Neural progenitor cell (in vitro differentiated cells): ENCODE results near the gene GADL1. TPM values are rescaled to one million over a fixed set of nuclear protein-coding genes. Genes with fewer than 3 reads are reported as not detected.

Experiments
- DNase-seq: peaks from one replicate; pipeline ENCODE4 v3.0.0-alpha.2; 2016; ENCODE audit warnings: low spot score
- H2AFZ ChIP-seq: fragments of 200-600 bp; sonication (generic); replicated peaks from 2 replicates; pipeline ENCODE4 v1.6.1; 2016; ENCODE audit warnings: antibody characterized with exemption
- H3F3A ChIP-seq: fragments of 200-600 bp; sonication (generic); 2 replicates; pipeline ENCODE4 v1.6.1; 2016; ENCODE audit warnings: antibody characterized with exemption, low read depth
- H3K27ac ChIP-seq: fragments of 200-600 bp; sonication (generic); 2 replicates; pipeline ENCODE4 v1.5.1; 2016; ENCODE audit warnings: mild to moderate bottlenecking
- H3K27me3 ChIP-seq: fragments of 200-600 bp; sonication (generic); 2 replicates; pipeline ENCODE4 v1.6.1; 2016; ENCODE audit warnings: mild to moderate bottlenecking, moderate library complexity
- H3K36me3 ChIP-seq: fragments of 200-600 bp; sonication (generic); 2 replicates; pipeline ENCODE4 v1.5.1; 2016
- H3K4me1 ChIP-seq: fragments of 200-600 bp; sonication (generic); 2 replicates; pipeline ENCODE4 v1.6.1; 2016; ENCODE audit warnings: mixed run types
- H3K4me2 ChIP-seq: fragments of 200-600 bp; sonication (generic); 2 replicates; pipeline ENCODE4 v1.6.1; 2016
- H3K4me3 ChIP-seq: fragments of 200-600 bp; sonication (generic); 2 replicates; pipeline ENCODE4 v1.5.1; 2016
- H3K79me2 ChIP-seq: fragments of 200-600 bp; sonication (generic); 2 replicates; pipeline ENCODE4 v1.6.1; 2016; ENCODE audit warnings: low read depth
- H3K9ac ChIP-seq: fragments of 200-600 bp; sonication (generic); 2 replicates; pipeline ENCODE4 v1.6.1; 2016
- H3K9me3 ChIP-seq: fragments of 200-600 bp; sonication (generic); 2 replicates; pipeline ENCODE4 v1.5.1; 2016; ENCODE audit warnings: low read depth
- H4K20me1 ChIP-seq: fragments of 200-600 bp; sonication (generic); 2 replicates; pipeline ENCODE4 v1.6.1; 2016; ENCODE audit warnings: low read depth
- H3K27ac Mint-ChIP-seq: 3 replicates; pipeline ENCODE4 v1.8.0; 2021; ENCODE audit warnings: mixed read lengths
- H3K27me3 Mint-ChIP-seq: 2 replicates; pipeline ENCODE4 v1.8.0; 2022; ENCODE audit warnings: low read depth, mild to moderate bottlenecking, inconsistent platforms, moderate library complexity, mixed read lengths; ENCODE audit not compliant: insufficient read depth
- H3K36me3 Mint-ChIP-seq: 3 replicates; pipeline ENCODE4 v1.8.0; 2021; ENCODE audit warnings: mixed read lengths
- H3K4me1 Mint-ChIP-seq: 3 replicates; pipeline ENCODE4 v1.8.0; 2021; ENCODE audit warnings: mixed read lengths
- H3K4me3 Mint-ChIP-seq: 3 replicates; pipeline ENCODE4 v1.8.0; 2021; ENCODE audit warnings: mild to moderate bottlenecking, moderate library complexity, mixed read lengths
- H3K9me3 Mint-ChIP-seq: 3 replicates; pipeline ENCODE4 v1.8.0; 2020; ENCODE audit warnings: mixed read lengths
- CTCF ChIP-seq: fragments of 200-600 bp; sonication (generic); IDR thresholded peaks from 2 replicates; pipeline ENCODE4 v1.5.1; 2017; ENCODE audit warnings: antibody characterized with exemption, mild to moderate bottlenecking
- EZH2 ChIP-seq: fragments of 200-600 bp; sonication (generic); IDR thresholded peaks from 2 replicates; pipeline ENCODE4 v1.6.1; 2017; ENCODE audit warnings: antibody characterized with exemption, mild to moderate bottlenecking, moderate library complexity
- EZH2phosphoT487 ChIP-seq: fragments of 200-600 bp; sonication (generic); IDR thresholded peaks from 2 replicates; pipeline ENCODE4 v1.6.1; 2017; ENCODE audit warnings: antibody characterized with exemption
- total RNA-seq: library from RNA; depleted of rRNA; stranded (reverse); fragments of >200 nt; gene quantifications from 2 replicates; pipeline ENCODE4 v1.2.3, GENCODE V29; 2015; ENCODE audit warnings: low replicate concordance

GADL1 gene
- total RNA-seq, 1 donor from 2014 or later = not detected

DNA sequence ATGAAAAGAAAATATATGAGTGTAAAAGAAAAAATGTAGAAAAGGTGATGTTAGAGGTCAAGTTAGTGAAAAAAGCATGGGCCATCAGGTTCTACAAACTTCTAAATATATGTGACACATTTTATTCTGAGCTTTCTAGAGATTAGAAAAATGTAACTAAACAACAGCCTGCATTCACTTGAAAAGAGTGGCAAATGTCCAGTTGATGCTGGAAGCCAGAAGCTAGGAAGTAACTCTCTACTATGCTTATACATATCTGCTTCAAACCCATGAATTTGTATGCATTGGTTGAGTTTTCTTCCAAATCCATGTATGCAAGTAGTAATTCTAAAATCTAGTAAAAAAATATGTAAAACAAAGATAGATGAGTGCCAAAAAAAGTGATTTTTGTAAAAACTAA, 164.5 kb downstream of the GADL1 start:
- H2AFZ ChIP-seq = no peak overlapping the region
- no peaks in the 10 kb centered on the region for H3K27me3 ChIP-seq
- no peaks in the 10 kb centered on the region for H4K20me1 ChIP-seq
- no peak overlapping the region for H3K9ac ChIP-seq
- Mint-ChIP-seq H3K36me3 (no peaks in the 10 kb centered on the region), H3K9me3 (no peaks in the 10 kb centered on the region), H3K27ac (no peak overlapping the region), H3K27me3 (peaks cover 2% of the 10 kb centered on the region), H3K4me1 (no peaks in the 10 kb centered on the region), H3K4me3 (no peak overlapping the region)
- TF ChIP-seq CTCF (no peak), EZH2 (no peak), EZH2phosphoT487 (no peak)
- DNase-seq = no peak
- no peak overlapping the region for H3K27ac ChIP-seq
- no peaks in the 10 kb centered on the region for H3K36me3 ChIP-seq
- H3K4me2 ChIP-seq = no peak overlapping the region
- no peak overlapping the region for H3K4me3 ChIP-seq
- no peaks in the 10 kb centered on the region for H3K9me3 ChIP-seq
- H3K79me2 ChIP-seq = no peaks in the 10 kb centered on the region
- peaks cover 4% of the 10 kb centered on the region for H3K4me1 ChIP-seq
- no peaks in the 10 kb centered on the region for H3F3A ChIP-seq

DNA sequence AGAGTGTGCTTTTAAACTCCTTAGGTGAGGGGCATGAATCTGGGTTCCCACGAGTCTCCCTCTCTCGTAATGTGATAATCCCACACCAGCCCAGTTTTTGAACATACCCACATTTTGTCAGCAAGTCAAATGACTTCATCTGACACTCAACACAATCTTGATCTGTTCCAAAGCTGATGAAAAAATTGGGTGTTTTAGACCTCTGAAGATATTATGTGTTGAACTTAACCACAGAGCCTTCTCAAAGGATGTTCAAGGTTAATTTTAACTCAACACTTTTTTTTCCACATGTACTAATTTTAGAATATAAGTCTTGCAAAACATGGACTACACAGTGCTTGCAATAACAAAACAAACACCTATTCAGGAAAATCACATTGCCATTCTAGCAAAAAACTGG, 164.9 kb downstream of the GADL1 start:
- Histone ChIP-seq H3K4me3 (no peak overlapping the region), H3K4me2 (no peak overlapping the region), H3F3A (no peaks in the 10 kb centered on the region), H3K27ac (no peak overlapping the region), H3K4me1 (peaks cover 4% of the 10 kb centered on the region), H3K79me2 (no peaks in the 10 kb centered on the region), H3K36me3 (no peaks in the 10 kb centered on the region), H2AFZ (no peak overlapping the region), H3K27me3 (no peaks in the 10 kb centered on the region), H3K9me3 (no peaks in the 10 kb centered on the region), H3K9ac (no peak overlapping the region), H4K20me1 (no peaks in the 10 kb centered on the region)
- Mint-ChIP-seq H3K4me3 (no peak overlapping the region), H3K27ac (no peak overlapping the region), H3K27me3 (peaks cover 2% of the 10 kb centered on the region), H3K4me1 (no peaks in the 10 kb centered on the region), H3K36me3 (no peaks in the 10 kb centered on the region), H3K9me3 (no peaks in the 10 kb centered on the region)
- TF ChIP-seq CTCF (no peak), EZH2phosphoT487 (no peak), EZH2 (no peak)
- DNase-seq = no peak

GRCh38 chr3:30728143-30728542, 166.3 kb downstream of the GADL1 start:
- Histone ChIP-seq H3K4me2 (no peak overlapping the region), H4K20me1 (no peaks in the 10 kb centered on the region), H3K79me2 (no peaks in the 10 kb centered on the region), H3K4me3 (no peak overlapping the region), H3K9me3 (no peaks in the 10 kb centered on the region), H3K4me1 (peaks cover 4% of the 10 kb centered on the region), H3K36me3 (no peaks in the 10 kb centered on the region), H3K27me3 (no peaks in the 10 kb centered on the region), H3K27ac (no peak overlapping the region), H3F3A (no peaks in the 10 kb centered on the region), H3K9ac (no peak overlapping the region), H2AFZ (no peak overlapping the region)
- H3K9me3 Mint-ChIP-seq = no peaks in the 10 kb centered on the region
- no peak overlapping the region for H3K27ac Mint-ChIP-seq
- no peak for DNase-seq
- peaks cover 2% of the 10 kb centered on the region for H3K27me3 Mint-ChIP-seq
- no peak overlapping the region for H3K4me3 Mint-ChIP-seq
- no peaks in the 10 kb centered on the region for H3K36me3 Mint-ChIP-seq
- no peaks in the 10 kb centered on the region for H3K4me1 Mint-ChIP-seq
- TF ChIP-seq EZH2phosphoT487 = no peak

GRCh38 chr3:30724863-30725262, 169.6 kb downstream of the GADL1 start:
- H3K4me1 Mint-ChIP-seq = no peaks in the 10 kb centered on the region
- H3K4me3 ChIP-seq = no peak overlapping the region
- no peak overlapping the region for H3K27ac ChIP-seq
- H3K9me3 ChIP-seq = no peaks in the 10 kb centered on the region
- no peaks in the 10 kb centered on the region for H3K79me2 ChIP-seq
- no peak overlapping the region for H3K4me2 ChIP-seq
- H3K36me3 Mint-ChIP-seq = no peaks in the 10 kb centered on the region
- no peak overlapping the region for H3K4me3 Mint-ChIP-seq
- H3K27me3 Mint-ChIP-seq = peaks cover 2% of the 10 kb centered on the region
- TF ChIP-seq EZH2phosphoT487 (no peak), CTCF (no peak), EZH2 (no peak)
- H3K27ac Mint-ChIP-seq = no peak overlapping the region
- no peak overlapping the region for H3K9ac ChIP-seq
- H4K20me1 ChIP-seq = no peaks in the 10 kb centered on the region
- no peaks in the 10 kb centered on the region for H3K36me3 ChIP-seq
- H3K27me3 ChIP-seq = no peaks in the 10 kb centered on the region
- peaks cover 4% of the 10 kb centered on the region for H3K4me1 ChIP-seq
- no peaks in the 10 kb centered on the region for H3K9me3 Mint-ChIP-seq
- no peak for DNase-seq
- H2AFZ ChIP-seq = no peak overlapping the region
- H3F3A ChIP-seq = no peaks in the 10 kb centered on the region
